Mesodermal cell (in vitro differentiated cells): ENCODE results near the gene ANTKMT.

Source experiments
- H3K27ac ChIP-seq: 2 replicates; pipeline ENCODE4 v1.7.0; 2013; ENCODE audit warnings: mild to moderate bottlenecking, low read depth, low read length, moderate library complexity; ENCODE audit not compliant: severe bottlenecking
- H3K36me3 ChIP-seq: 2 replicates; pipeline ENCODE4 v1.7.1; 2013; ENCODE audit warnings: mild to moderate bottlenecking, low read length, moderate library complexity; ENCODE audit not compliant: control insufficient read depth, insufficient read depth
- H3K4me1 ChIP-seq: one replicate; pipeline ENCODE4 v1.7.1; 2013; ENCODE audit warnings: mild to moderate bottlenecking, low read length; ENCODE audit not compliant: insufficient read depth, control insufficient read depth, poor library complexity, severe bottlenecking
- H3K4me3 ChIP-seq: 2 replicates; pipeline ENCODE4 v1.7.0; 2013; ENCODE audit warnings: low read length, control low read depth, mild to moderate bottlenecking; ENCODE audit not compliant: insufficient read depth, poor library complexity, severe bottlenecking; ENCODE audit errors: extremely low read depth
- H3K9me3 ChIP-seq: 2 replicates; pipeline ENCODE4 v1.7.1; 2013; ENCODE audit warnings: mild to moderate bottlenecking, low read length, moderate library complexity; ENCODE audit not compliant: control insufficient read depth
- WGBS, 2 experiments: methylation state at CpG; one replicate each; pipeline ENCODE4 v1.1.5; 2013; ENCODE audit warnings: missing lambda C conversion rate in 2 of 2; ENCODE audit not compliant: insufficient coverage in 2 of 2; 5-methylcytosine and 5-hydroxymethylcytosine counted together

The ANTKMT gene

GRCh38 chr16:676913-677312 lies 44.0 kb upstream of the ANTKMT start:
- 93% methylated on average over 23 of the region's 23 CpGs for WGBS, 2 experiments
- peaks cover 27% of the 10 kb centered on the region for H3K36me3 ChIP-seq
- no peak overlapping the region for H3K4me3 ChIP-seq
- no peaks in the 10 kb centered on the region for H3K9me3 ChIP-seq
- peaks cover 21% of the 10 kb centered on the region for H3K4me1 ChIP-seq
- H3K27ac ChIP-seq = no peak overlapping the region

GRCh38 chr16:677316-678190 lies 43.4 kb upstream of the ANTKMT start:
- H3K9me3 ChIP-seq = no peaks in the 10 kb centered on the region
- peaks cover 28% of the 10 kb centered on the region for H3K36me3 ChIP-seq
- H3K27ac ChIP-seq = no peak overlapping the region
- peaks cover 23% of the 10 kb centered on the region for H3K4me1 ChIP-seq
- WGBS, 2 experiments = 91 to 94% methylated on average over 35 to 54 of the region's 57 CpGs
- no peak overlapping the region for H3K4me3 ChIP-seq

GRCh38 chr16:678209-678857 lies 42.6 kb upstream of the ANTKMT start:
- H3K9me3 ChIP-seq = no peaks in the 10 kb centered on the region
- H3K36me3 ChIP-seq = peaks cover 29% of the 10 kb centered on the region
- no peak overlapping the region for H3K27ac ChIP-seq
- whole genome bisulfite sequencing, 2 experiments = 92 to 95% methylated on average over 17 to 18 of the region's 21 CpGs
- H3K4me3 ChIP-seq = no peak overlapping the region
- peaks cover 23% of the 10 kb centered on the region for H3K4me1 ChIP-seq

GRCh38 chr16:678858-679813 lies 41.8 kb upstream of the ANTKMT start:
- peak overlapping the region; percentile 59 for H3K27ac ChIP-seq
- peaks cover 23% of the 10 kb centered on the region for H3K36me3 ChIP-seq
- H3K4me3 ChIP-seq = peak overlapping the region; percentile 34
- peaks cover 23% of the 10 kb centered on the region for H3K4me1 ChIP-seq
- H3K9me3 ChIP-seq = no peaks in the 10 kb centered on the region
- 36 to 84% methylated on average over 18 to 45 of the region's 52 CpGs for WGBS, 2 experiments

DNA sequence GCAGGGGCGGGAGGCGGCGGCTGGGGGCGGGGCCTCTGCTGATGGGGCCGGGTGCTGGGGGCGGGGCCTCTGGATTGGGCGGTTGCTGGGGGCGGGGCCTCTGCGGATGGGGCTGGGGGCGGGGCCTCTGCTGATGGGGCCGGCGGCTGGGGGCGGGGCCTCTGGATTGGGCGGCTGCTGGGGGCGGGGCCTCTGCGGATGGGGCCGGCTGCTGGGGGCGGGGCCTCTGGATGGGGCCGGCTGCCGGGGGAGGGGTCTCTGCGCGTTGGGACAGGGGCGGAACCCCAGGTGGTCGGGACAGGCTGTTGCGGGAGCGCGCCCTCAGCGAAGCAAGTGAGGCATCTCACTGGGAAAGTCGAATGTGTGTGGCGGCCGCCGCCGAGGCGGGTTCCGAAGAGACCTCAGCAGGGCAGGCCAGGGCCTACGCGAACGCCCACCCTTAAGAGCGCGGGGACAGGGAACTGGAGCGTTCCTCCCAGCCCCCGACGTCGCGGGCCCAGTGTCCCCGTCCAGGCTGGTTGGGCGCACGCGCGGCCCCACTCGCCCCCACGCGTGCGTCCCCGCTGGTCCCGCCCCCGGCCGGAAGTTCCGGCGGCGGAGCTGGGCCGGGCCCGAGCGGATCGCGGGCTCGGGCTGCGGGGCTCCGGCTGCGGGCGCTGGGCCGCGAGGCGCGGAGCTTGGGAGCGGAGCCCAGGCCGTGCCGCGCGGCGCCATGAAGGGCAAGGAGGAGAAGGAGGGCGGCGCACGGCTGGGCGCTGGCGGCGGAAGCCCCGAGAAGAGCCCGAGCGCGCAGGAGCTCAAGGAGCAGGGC lies 40.9 kb upstream of the ANTKMT start, which contains the start of gene STUB1:
Gene STUB1, plus strand, starts transcription at position 597 of the 811 bp plus-strand sequence. Its CDS starts 116 bp downstream, at position 713.
- Histone ChIP-seq H3K4me3 (peak within 1 kb of the TSS; percentile 78), H3K36me3 (peaks cover 23% of the 10 kb centered on the region), H3K9me3 (no peaks in the 10 kb centered on the region), H3K4me1 (peaks cover 17% of the 10 kb centered on the region), H3K27ac (peak within 1 kb of the TSS; percentile 72)
- WGBS, 2 experiments = 0% methylated on average over 59 to 74 of the region's 91 CpGs

DNA sequence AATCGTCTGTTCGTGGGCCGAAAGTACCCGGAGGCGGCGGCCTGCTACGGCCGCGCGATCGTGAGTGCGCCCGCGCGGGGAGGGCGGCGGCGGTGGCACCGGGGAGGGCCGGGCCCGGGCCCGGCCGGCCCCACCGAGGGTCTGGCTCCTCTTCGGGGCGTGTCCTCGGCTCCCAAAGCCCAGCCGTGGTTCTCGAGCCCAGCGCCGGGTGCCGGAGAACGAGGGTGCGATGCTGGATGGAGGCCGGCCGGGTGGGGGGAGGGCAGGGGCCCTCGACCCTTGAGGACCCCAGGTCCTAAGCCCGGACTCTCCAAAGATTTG lies 40.4 kb upstream of the ANTKMT start:
- H3K27ac ChIP-seq = peak overlapping the region; percentile 72
- peaks cover 12% of the 10 kb centered on the region for H3K4me1 ChIP-seq
- H3K4me3 ChIP-seq = peak overlapping the region; percentile 78
- WGBS, 2 experiments = 0 to 1% methylated on average over 26 to 38 of the region's 38 CpGs
- H3K36me3 ChIP-seq = peaks cover 28% of the 10 kb centered on the region
- no peaks in the 10 kb centered on the region for H3K9me3 ChIP-seq

DNA sequence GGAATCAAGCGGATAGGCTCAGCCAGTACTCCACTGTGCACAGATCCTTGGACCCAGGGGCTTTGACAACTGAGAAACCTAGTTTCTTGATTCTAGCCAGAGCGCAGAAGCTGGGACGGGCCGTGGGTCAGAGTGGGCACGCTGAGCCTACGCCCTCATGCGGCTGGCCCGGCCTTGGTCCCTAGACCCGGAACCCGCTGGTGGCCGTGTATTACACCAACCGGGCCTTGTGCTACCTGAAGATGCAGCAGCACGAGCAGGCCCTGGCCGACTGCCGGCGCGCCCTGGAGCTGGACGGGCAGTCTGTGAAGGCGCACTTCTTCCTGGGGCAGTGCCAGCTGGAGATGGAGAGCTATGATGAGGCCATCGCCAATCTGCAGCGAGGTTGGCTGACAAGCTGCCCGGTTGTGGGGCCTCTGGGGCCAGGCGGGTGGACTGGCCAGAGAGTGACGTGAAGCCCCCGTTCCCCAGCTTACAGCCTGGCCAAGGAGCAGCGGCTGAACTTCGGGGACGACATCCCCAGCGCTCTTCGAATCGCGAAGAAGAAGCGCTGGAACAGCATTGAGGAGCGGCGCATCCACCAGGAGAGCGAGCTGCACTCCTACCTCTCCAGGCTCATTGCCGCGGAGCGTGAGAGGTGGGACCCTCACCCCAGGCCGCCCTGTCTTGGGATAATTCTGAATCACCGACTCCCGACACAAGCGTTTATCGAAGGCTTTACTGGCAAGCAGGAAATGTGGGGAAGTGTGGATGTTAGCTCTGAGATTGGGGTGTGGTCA lies 39.8 kb upstream of the ANTKMT start:
- Histone ChIP-seq H3K9me3 (no peaks in the 10 kb centered on the region), H3K27ac (peak overlapping the region; percentile 72), H3K4me1 (peaks cover 12% of the 10 kb centered on the region), H3K4me3 (peak overlapping the region; percentile 78), H3K36me3 (peaks cover 29% of the 10 kb centered on the region)
- WGBS, 2 experiments = 60 to 63% methylated on average over 43 to 44 of the region's 44 CpGs

GRCh38 chr16:681746-682427 lies 39.1 kb upstream of the ANTKMT start:
- WGBS, 2 experiments = 95 to 97% methylated on average over 22 to 27 of the region's 28 CpGs
- Histone ChIP-seq H3K9me3 (no peaks in the 10 kb centered on the region), H3K27ac (no peak overlapping the region), H3K4me3 (peak overlapping the region; percentile 78), H3K36me3 (peaks cover 37% of the 10 kb centered on the region), H3K4me1 (peaks cover 12% of the 10 kb centered on the region)
